ENCODE measurements around the gene MTMR3. TPM values are rescaled to one million over a fixed set of nuclear protein-coding genes. Genes with fewer than 3 reads are reported as not detected.
"Not testable (repeated sequence)": the region's sequence is repeated elsewhere in the genome, so short reads cannot be mapped to it uniquely, and the experiment has no call there.

The MTMR3 gene
- total and polyA plus RNA-seq, 4 donors = 13.6 to 86.0 (median 41.3) TPM

DNA sequence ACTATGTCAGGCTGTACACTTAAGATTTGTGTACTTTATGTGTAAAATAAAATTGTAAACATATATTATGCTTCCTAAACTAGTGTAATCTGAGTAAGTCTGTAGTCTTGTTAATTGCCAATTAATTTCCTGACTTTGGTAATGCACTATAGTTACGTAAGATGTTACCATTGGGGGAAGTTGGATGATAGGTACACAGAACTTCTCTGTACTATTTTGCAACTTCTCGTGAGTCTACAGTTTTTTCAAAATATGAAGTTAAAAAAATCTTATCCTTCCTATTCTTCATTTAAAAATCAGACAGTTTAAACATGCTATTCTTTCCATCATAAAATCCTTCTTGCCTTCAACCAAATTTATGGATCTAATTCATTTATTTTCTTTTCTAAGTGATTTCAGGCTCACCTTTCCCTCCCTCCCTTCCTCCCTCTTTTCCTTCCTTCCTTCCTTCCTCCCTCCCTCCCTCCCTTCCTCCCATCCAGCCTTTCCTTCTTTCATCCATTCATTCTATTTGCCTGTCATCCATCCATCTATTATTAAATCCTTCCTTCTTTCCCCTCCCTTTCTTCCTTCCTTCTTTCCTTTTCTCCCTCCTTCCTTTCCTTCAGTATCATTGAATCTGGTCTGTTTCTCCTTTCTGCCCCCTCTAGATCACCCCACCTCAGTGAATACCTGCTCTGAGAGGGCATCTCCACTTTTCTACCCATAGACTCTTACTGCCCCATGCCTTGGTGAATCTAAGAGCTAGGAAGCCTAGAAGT lies 22.8 kb upstream of the MTMR3 start:
- Histone ChIP-seq H3K9ac (ENCODE audit: insufficient read depth in 1 of 2, low read length in 2 of 2) (no peak overlapping the region), H3K4me1 (ENCODE audit: control insufficient read depth in 5 of 5, insufficient read depth in 5 of 5, low read length in 5 of 5) (peaks cover 0 to 9% (median 0%) of the 10 kb centered on the region in 5 donors), H3K4me3 (no peak overlapping the region), H3K36me3 (ENCODE audit: control insufficient read depth in 4 of 4, insufficient read depth in 4 of 4, low read length in 4 of 4) (no peaks in the 10 kb centered on the region), H3K9me3 (ENCODE audit: control insufficient read depth in 4 of 4, insufficient read depth in 3 of 4, low read length in 3 of 4) (no peaks in the 10 kb centered on the region), H3K27me3 (ENCODE audit: control insufficient read depth in 3 of 3, insufficient read depth in 3 of 3, low read length in 2 of 3) (no peaks in the 10 kb centered on the region), H3K27ac (ENCODE audit: low read depth in 1 of 2, low read length in 1 of 2) (no peak overlapping the region)
- no peak for TF ChIP-seq CTCF (IDR thresholded peaks at IDR 0.05; ENCODE audit: control extremely low read depth, extremely low read depth)
- 20 to 50% methylated on average over 2 of the region's 2 CpGs for WGBS, 2 donors
- DNase-seq (no peak), ATAC-seq (ENCODE audit: insufficient read depth, low FRiP score) (no peak)

DNA sequence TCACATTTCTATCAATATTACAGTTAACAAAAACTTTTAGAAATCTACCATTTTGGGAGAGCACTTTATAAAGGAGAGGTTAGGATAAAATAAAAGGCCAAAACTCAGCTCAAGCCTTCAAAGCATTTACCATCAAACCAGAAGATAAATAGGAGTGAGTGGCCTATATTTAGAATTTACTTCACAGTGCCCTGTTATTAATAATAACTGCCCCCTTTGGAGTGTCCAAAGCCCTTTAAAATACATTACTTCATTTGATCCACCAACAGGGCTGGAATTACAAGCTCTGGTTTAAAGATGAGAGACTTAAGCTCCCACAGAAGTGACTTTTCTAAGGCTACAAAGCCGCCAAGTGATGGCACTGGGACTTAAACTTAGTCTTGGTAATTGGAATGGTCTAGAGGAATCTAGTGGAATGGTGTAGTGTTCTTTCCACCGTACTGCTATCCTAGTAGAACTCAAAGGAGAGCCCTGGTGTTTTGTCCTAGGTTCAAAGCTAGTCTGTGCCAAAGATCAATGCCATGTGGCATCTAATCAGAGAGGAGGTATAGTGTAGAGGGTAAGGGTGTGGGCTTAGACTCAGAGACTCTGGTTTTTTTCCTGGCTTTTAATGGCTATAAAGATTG lies 21.2 kb upstream of the MTMR3 start:
- DNase-seq = no peak
- Histone ChIP-seq H3K36me3 (ENCODE audit: control insufficient read depth in 4 of 4, insufficient read depth in 4 of 4, low read length in 4 of 4) (no peaks in the 10 kb centered on the region), H3K4me1 (ENCODE audit: control insufficient read depth in 5 of 5, insufficient read depth in 5 of 5, low read length in 5 of 5) (peaks cover 0 to 7% (median 0%) of the 10 kb centered on the region in 5 donors), H3K27ac (ENCODE audit: low read depth in 1 of 2, low read length in 1 of 2) (peak overlapping the region in 1 of 2 donors; percentile 9), H3K9me3 (ENCODE audit: control insufficient read depth in 4 of 4, insufficient read depth in 3 of 4, low read length in 3 of 4) (no peaks in the 10 kb centered on the region), H3K4me3 (no peak overlapping the region), H3K9ac (ENCODE audit: insufficient read depth in 1 of 2, low read length in 2 of 2) (no peak overlapping the region), H3K27me3 (ENCODE audit: control insufficient read depth in 3 of 3, insufficient read depth in 3 of 3, low read length in 2 of 3) (no peaks in the 10 kb centered on the region)
- TF ChIP-seq CTCF (IDR thresholded peaks at IDR 0.05; ENCODE audit: control extremely low read depth, extremely low read depth) = no peak
- WGBS, 2 donors = 92% methylated on average over 2 of the region's 2 CpGs
- no peak for ATAC-seq (ENCODE audit: insufficient read depth, low FRiP score)

DNA sequence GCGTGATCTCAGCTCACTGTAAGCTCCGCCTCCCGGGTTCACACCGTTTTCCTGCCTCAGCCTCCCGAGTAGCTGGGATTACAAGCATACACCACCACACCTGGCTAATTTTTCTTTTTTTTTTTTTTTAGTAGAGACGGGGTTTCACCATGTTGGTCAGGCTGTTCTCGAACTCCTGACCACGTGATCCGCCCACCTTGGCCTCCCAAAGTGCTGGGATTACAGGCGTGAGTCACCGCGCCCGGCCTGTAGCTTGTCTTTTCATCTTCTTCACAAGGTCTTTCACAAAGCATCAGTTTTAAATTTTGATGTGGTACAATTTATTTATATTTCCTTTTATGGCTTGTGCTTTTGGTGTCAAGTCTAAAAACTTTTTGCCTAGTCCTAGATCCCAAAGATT lies 17.4 kb upstream of the MTMR3 start:
- H3K4me1 ChIP-seq (ENCODE audit: control insufficient read depth in 5 of 5, insufficient read depth in 5 of 5, low read length in 5 of 5); ATAC-seq (ENCODE audit: insufficient read depth, low FRiP score); DNase-seq; H3K9ac ChIP-seq (ENCODE audit: insufficient read depth in 1 of 2, low read length in 2 of 2); H3K27ac ChIP-seq (ENCODE audit: low read depth in 1 of 2, low read length in 1 of 2); H3K9me3 ChIP-seq (ENCODE audit: control insufficient read depth in 4 of 4, insufficient read depth in 3 of 4, low read length in 3 of 4); H3K36me3 ChIP-seq (ENCODE audit: control insufficient read depth in 4 of 4, insufficient read depth in 4 of 4, low read length in 4 of 4); H3K4me3 ChIP-seq; H3K27me3 ChIP-seq (ENCODE audit: control insufficient read depth in 3 of 3, insufficient read depth in 3 of 3, low read length in 2 of 3): not testable (repeated sequence)
- WGBS, 2 donors = 87 to 94% methylated on average over 12 to 13 of the region's 13 CpGs

- Histone ChIP-seq H3K4me3 (no peak overlapping the region), H3K27me3 (ENCODE audit: control insufficient read depth in 3 of 3, insufficient read depth in 3 of 3, low read length in 2 of 3) (peaks cover 0 to 4% (median 0%) of the 10 kb centered on the region in 3 donors), H3K27ac (ENCODE audit: low read depth in 1 of 2, low read length in 1 of 2) (no peak overlapping the region), H3K36me3 (ENCODE audit: control insufficient read depth in 4 of 4, insufficient read depth in 4 of 4, low read length in 4 of 4) (no peaks in the 10 kb centered on the region), H3K9ac (ENCODE audit: insufficient read depth in 1 of 2, low read length in 2 of 2) (no peak overlapping the region), H3K9me3 (ENCODE audit: control insufficient read depth in 4 of 4, insufficient read depth in 3 of 4, low read length in 3 of 4) (no peaks in the 10 kb centered on the region), H3K4me1 (ENCODE audit: control insufficient read depth in 5 of 5, insufficient read depth in 5 of 5, low read length in 5 of 5) (peaks cover 0 to 8% (median 0%) of the 10 kb centered on the region in 5 donors)
- no peak for ATAC-seq (ENCODE audit: insufficient read depth, low FRiP score)
- TF ChIP-seq CTCF (IDR thresholded peaks at IDR 0.05; ENCODE audit: control extremely low read depth, extremely low read depth) = no peak
- DNase-seq = no peak
These were observed 15.7 kb upstream of the MTMR3 start for GRCh38 chr22:29867260-29867659.
